HG02852 (cell line): Measurements from ENCODE around the gene APC2.
A peak's percentile ranks its signal among the peaks of the same experiment; 100 is the strongest.
"Not testable (repeated sequence)": the region's sequence is repeated elsewhere in the genome, so short reads cannot be mapped to it uniquely, and the experiment has no call there.

Experiments used
- ATAC-seq: cut with Tn5 transposase; IDR thresholded peaks from one replicate; pipeline ENCODE4 v1.9.1; 2021; ENCODE audit warnings: mild to moderate bottlenecking, moderate library complexity; ENCODE audit not compliant: unreplicated experiment

Gene APC2

GRCh38 chr19:1427221-1427920, 22.6 kb upstream of the APC2 start:
- ATAC-seq = no peak

GRCh38 chr19:1428738-1429391, 21.1 kb upstream of the APC2 start:
- ATAC-seq = no peak

- ATAC-seq = no peak
Measured at GRCh38 chr19:1429750-1430149, 20.2 kb upstream of the APC2 start.

GRCh38 chr19:1430246-1430645, 19.7 kb upstream of the APC2 start:
- no peak for ATAC-seq

GRCh38 chr19:1431759-1432506, 18.0 kb upstream of the APC2 start:
- ATAC-seq = no peak

GRCh38 chr19:1432507-1432887, 17.4 kb upstream of the APC2 start:
- ATAC-seq = no peak

- no peak for ATAC-seq
Measured at GRCh38 chr19:1433119-1434039, 16.5 kb upstream of the APC2 start.

GRCh38 chr19:1434040-1434366, 15.9 kb upstream of the APC2 start:
- ATAC-seq = no peak

GRCh38 chr19:1434577-1435060, 15.3 kb upstream of the APC2 start:
- no peak for ATAC-seq

GRCh38 chr19:1435378-1435989, 14.4 kb upstream of the APC2 start:
- ATAC-seq = no peak

GRCh38 chr19:1437609-1438008, 12.3 kb upstream of the APC2 start:
- no peak for ATAC-seq

GRCh38 chr19:1438035-1438932, 11.6 kb upstream of the APC2 start, which contains the start of gene RPS15:
RPS15 (plus strand) TSS chr19:1438396; CDS start chr19:1438426, 30 bp downstream.
- peak; percentile 69 for ATAC-seq

GRCh38 chr19:1438933-1439354, 11.0 kb upstream of the APC2 start:
- no peak for ATAC-seq

GRCh38 chr19:1439525-1440417, 10.2 kb upstream of the APC2 start:
- ATAC-seq = not testable (repeated sequence)

GRCh38 chr19:1440418-1440801, 9.5 kb upstream of the APC2 start:
- ATAC-seq = no peak

- no peak for ATAC-seq
Measured at GRCh38 chr19:1441022-1441426, 8.9 kb upstream of the APC2 start.

- no peak for ATAC-seq
Measured at GRCh38 chr19:1441677-1442438, 8.1 kb upstream of the APC2 start.
